Left lung (tissue), 10 donors: ENCODE data around the gene BACH2. TPM values are rescaled to one million over a fixed set of nuclear protein-coding genes. Genes with fewer than 3 reads are reported as not detected.

Source experiments
- ATAC-seq: fragments of 200-7000 bp; cut with Tn5 transposase; one replicate; pipeline ENCODE4 v1.9.1; 2020; ENCODE audit warnings: moderate library complexity
- DNase-seq, 4 donors: peaks; one replicate each; pipeline ENCODE4 v3.0.0-alpha.2; 2013 to 2020
- H3K27ac ChIP-seq, 2 donors: fragments of 200-600 bp; sonication (generic) in 1 of 2; one replicate each; pipeline versions ENCODE4 v1.5.0 to v1.8.0; 2020 to 2021
- H3K27me3 ChIP-seq, 2 donors: fragments of 200-600 bp; sonication (generic) in 1 of 2; one replicate each; pipeline versions ENCODE4 v1.5.0 to v1.8.0; 2020 to 2021
- H3K36me3 ChIP-seq, 2 donors: fragments of 200-600 bp; sonication (generic) in 1 of 2; one replicate each; pipeline versions ENCODE4 v1.5.0 to v1.8.0; 2020 to 2021
- H3K4me1 ChIP-seq, 2 donors: fragments of 200-600 bp; one replicate each; pipeline ENCODE4 v1.8.0; 2021
- H3K4me3 ChIP-seq, 2 donors: fragments of 200-600 bp; sonication (generic) in 1 of 2; one replicate each; pipeline versions ENCODE4 v1.5.0 to v1.8.0; 2020 to 2021; ENCODE audit warnings: mild to moderate bottlenecking in 1 of 2
- H3K9me3 ChIP-seq, 2 donors: fragments of 200-600 bp; sonication (generic) in 1 of 2; one replicate each; pipeline versions ENCODE4 v1.5.0 to v1.8.0; 2020 to 2021
- CTCF ChIP-seq, 2 donors: fragments of 200-600 bp; sonication (generic) in 1 of 2; IDR thresholded peaks; one replicate each; pipeline versions ENCODE4 v1.5.0 to v1.8.0; 2021; ENCODE audit warnings: antibody characterized with exemption in 2 of 2
- intact Hi-C, 2 donors: fragments of 100-400 bp; cut with DNase I; formaldehyde crosslinking; loops; one replicate each; pipeline versions ENCODE4 v1.11.2 to v1.14.2; 2022
- polyA plus RNA-seq, 6 donors: library from polyadenylated mRNA; unstranded; fragments of 120-200 nt; gene quantifications; one replicate each; pipeline ENCODE4 v1.2.1, GENCODE V29; 2013; ENCODE audit not compliant: insufficient read length in 6 of 6
- total RNA-seq, 2 donors: library from RNA; stranded (reverse); fragmentation: NEBNext Ultra II Directional; extraction: Animal tissue kit (Norgen Biotek cat#: 25700); gene quantifications; one replicate each; pipeline ENCODE4 v1.2.1, GENCODE V29; 2021
- donor health status: DM: no; HTN: yes; CAD: no.
- donor health status: DM: no; HTN: no; CAD: no.

Gene BACH2
- total and polyA plus RNA-seq, 8 donors: 3.8 to 10.6 (median 8.9) TPM

- Histone ChIP-seq H3K27ac (no peak overlapping the region), H3K27me3 (no peaks in the 10 kb centered on the region), H3K36me3 (no peaks in the 10 kb centered on the region), H3K4me3 (no peak overlapping the region), H3K9me3 (no peaks in the 10 kb centered on the region), H3K4me1 (no peaks in the 10 kb centered on the region)
- intact Hi-C loops: no loop called here
- TF ChIP-seq CTCF (IDR thresholded peaks at IDR 0.05): no peak
- DNase-seq: no peak
- no peak for ATAC-seq
These were observed 18.8 kb upstream of the BACH2 start for GRCh38 chr6:90315354-90315950.

- no peaks in the 10 kb centered on the region for H3K4me1 ChIP-seq
- no peaks in the 10 kb centered on the region for H3K27me3 ChIP-seq
- DNase-seq (no peak), ATAC-seq (no peak)
- no peaks in the 10 kb centered on the region for H3K9me3 ChIP-seq
- H3K27ac ChIP-seq: no peak overlapping the region
- intact Hi-C loops: no loop called here
- H3K4me3 ChIP-seq: no peak overlapping the region
- TF ChIP-seq CTCF (IDR thresholded peaks at IDR 0.05): no peak
- H3K36me3 ChIP-seq: no peaks in the 10 kb centered on the region
These were observed 17.9 kb upstream of the BACH2 start for GRCh38 chr6:90314514-90314913.

GRCh38 chr6:90311569-90311968 is 14.9 kb upstream of the BACH2 start:
- no peaks in the 10 kb centered on the region for H3K4me1 ChIP-seq
- H3K4me3 ChIP-seq: no peak overlapping the region
- H3K9me3 ChIP-seq: no peaks in the 10 kb centered on the region
- H3K27me3 ChIP-seq: no peaks in the 10 kb centered on the region
- ATAC-seq: no peak
- TF ChIP-seq CTCF (IDR thresholded peaks at IDR 0.05): no peak
- no peak for DNase-seq
- no peaks in the 10 kb centered on the region for H3K36me3 ChIP-seq
- intact Hi-C loops: no loop called here
- no peak overlapping the region for H3K27ac ChIP-seq

GRCh38 chr6:90305800-90306448 is 9.3 kb upstream of the BACH2 start:
- TF ChIP-seq CTCF (IDR thresholded peaks at IDR 0.05): no peak
- H3K27me3 ChIP-seq: no peaks in the 10 kb centered on the region
- ATAC-seq (no peak), DNase-seq (no peak)
- no peaks in the 10 kb centered on the region for H3K9me3 ChIP-seq
- H3K4me1 ChIP-seq: no peaks in the 10 kb centered on the region
- no peak overlapping the region for H3K27ac ChIP-seq
- H3K4me3 ChIP-seq: no peak overlapping the region
- intact Hi-C loops: no loop called here
- no peaks in the 10 kb centered on the region for H3K36me3 ChIP-seq

- peaks cover 3 to 12% of the 10 kb centered on the region in 2 donors for H3K27me3 ChIP-seq
- no peak overlapping the region for H3K27ac ChIP-seq
- ATAC-seq: no peak
- no peak for TF ChIP-seq CTCF (IDR thresholded peaks at IDR 0.05)
- H3K9me3 ChIP-seq: no peaks in the 10 kb centered on the region
- no peak for DNase-seq
- no peak overlapping the region for H3K4me3 ChIP-seq
- intact Hi-C loops: no loop called here
- H3K36me3 ChIP-seq: no peaks in the 10 kb centered on the region
- H3K4me1 ChIP-seq: no peaks in the 10 kb centered on the region
These were observed 7.7 kb upstream of the BACH2 start for GRCh38 chr6:90304308-90304707.
